ENCODE results near the gene BOLL.

GRCh38 chr2:197809064-197809463 is 23.9 kb upstream of the BOLL start:
- no peak for TF ChIP-seq CTCF (IDR thresholded peaks at IDR 0.05)
- TF ChIP-seq POLR2A (IDR thresholded peaks at IDR 0.05), result no peak
